GM20431 (cell line): ENCODE data around the gene ZNF763.
"Not testable (repeated sequence)": the region's sequence is repeated elsewhere in the genome, so short reads cannot be mapped to it uniquely, and the experiment has no call there.

Experiments
- in situ Hi-C: fragments of 300-500 bp; cut with MseI, MboI; formaldehyde crosslinking; loops from one replicate; pipeline ENCODE4 v1.15.0; 2020; ENCODE audit warnings: low sequenced_read_pairs; ENCODE audit not compliant: unreplicated experiment

ZNF763 gene

DNA sequence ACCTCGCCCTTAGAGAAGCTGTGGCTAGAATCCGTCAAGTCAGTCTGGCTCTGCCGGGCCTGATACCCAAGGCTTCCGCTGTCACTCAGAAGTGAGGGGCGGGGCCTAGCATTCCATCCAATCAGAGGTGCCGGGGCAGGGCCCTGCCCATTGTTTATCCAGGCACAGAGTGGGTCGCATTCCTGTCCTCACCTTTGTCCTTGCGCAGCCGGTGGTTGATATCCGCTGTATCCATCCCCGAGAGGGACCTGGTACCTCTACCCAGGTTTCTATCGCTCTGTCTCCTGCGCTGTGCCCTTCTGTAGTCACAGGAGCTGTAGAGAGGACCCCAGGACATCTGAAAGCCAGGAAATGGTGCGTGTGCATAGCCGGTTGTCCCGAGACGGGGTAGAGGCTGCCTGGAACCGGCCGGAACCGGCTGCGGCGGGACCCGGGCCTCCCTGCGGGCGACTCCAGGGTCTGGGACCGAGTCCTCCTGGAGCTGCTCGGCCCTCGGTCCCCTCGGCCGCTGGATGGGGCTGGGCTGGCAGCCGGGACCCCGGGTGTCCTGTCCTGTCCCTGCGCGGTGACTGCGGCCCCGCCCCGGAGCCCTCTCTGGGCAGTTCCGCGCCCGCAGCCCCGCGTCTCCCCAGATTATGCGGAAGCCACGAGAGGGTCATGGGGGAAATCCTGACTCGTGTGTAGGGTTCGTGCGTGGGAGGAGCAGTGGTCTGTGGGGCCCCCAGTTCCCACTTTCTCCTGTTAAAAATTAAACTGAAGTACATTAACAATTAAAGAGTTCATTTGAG lies at the start of gene ZNF763:
TSS of gene ZNF763 (plus strand) at position 183 of the 788 bp plus-strand sequence. CDS start at position 352, 169 bp downstream.
- in situ Hi-C loops = no loop called here

DNA sequence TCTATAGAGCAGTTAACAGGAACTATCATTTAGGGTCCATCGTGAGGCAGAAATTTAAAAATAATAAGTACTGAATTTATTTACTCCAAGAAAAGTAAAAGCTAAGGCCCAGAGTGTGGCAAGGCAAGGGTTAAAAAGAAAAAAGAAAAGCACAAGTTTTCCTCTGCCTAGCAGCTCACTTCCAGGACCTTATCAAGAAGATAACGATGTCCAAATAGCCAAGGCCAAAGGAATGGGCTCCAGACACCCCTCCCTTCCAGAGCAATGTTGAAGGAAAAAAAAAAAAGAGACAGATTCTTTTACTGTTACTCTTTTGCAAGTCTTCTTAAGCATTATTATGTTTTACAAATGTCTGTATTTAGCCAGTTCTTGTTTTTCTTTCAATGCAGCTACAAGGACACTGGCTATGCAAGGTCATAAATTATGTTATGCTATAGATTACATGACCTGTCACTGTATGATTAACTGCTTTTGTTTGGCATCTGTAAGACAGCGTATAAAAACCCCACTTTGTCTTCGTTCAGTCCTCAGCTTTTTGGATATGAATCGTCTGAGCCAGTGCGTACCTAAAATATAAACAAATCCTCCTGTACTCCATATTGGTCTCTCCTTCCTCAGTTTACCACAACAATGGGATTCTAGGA lies 42.9 kb upstream of the ZNF763 start:
- in situ Hi-C loops = loop anchor here (10.0 kb wide), 1 partner anchor 63 kb away; no protein-coding TSS in a partner anchor

DNA sequence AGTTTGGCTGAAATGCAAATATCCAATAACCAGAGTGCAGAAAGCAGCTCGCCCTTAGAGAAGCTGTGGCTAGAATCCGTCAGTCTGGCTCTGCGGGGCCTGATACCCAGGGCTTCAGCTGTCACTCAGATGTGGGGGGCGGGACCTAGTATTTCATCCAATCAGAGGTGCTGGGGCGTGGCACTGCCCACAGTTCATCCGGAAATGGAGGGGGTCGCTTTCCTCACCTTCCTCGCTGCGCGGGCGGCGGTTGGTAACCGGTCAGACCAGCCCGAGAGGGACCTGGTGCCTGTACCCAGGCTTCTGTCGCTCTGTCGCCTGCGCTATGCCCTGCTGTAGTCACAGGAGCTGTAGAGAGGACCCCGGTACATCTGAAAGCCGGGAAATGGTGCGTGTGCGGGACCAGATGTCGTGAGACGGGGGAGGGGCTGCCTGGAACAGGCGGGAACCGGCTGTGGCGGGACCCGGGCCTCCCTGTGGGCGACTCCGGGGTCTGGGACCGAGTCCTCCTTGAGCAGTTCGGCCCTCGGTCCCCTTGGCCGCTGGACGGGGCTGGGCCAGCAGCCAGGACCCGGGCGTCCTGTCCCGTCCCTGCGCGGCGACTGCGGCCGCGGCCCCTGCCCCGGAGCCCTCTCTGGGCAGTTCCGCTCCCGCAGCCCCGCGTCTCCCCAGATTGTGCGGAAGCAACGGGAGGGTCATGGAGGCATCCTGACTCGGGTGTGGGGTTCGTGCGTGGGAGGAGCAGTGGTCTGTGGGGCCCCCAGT lies 39.8 kb upstream of the ZNF763 start, which contains the start of gene ZNF700:
TSS of gene ZNF700 (plus strand) at position 222 of the 765 bp plus-strand sequence. CDS start at position 326, 104 bp downstream.
- in situ Hi-C loops = loop anchor here (10.0 kb wide), 1 partner anchor 60 kb away; no protein-coding TSS in a partner anchor

DNA sequence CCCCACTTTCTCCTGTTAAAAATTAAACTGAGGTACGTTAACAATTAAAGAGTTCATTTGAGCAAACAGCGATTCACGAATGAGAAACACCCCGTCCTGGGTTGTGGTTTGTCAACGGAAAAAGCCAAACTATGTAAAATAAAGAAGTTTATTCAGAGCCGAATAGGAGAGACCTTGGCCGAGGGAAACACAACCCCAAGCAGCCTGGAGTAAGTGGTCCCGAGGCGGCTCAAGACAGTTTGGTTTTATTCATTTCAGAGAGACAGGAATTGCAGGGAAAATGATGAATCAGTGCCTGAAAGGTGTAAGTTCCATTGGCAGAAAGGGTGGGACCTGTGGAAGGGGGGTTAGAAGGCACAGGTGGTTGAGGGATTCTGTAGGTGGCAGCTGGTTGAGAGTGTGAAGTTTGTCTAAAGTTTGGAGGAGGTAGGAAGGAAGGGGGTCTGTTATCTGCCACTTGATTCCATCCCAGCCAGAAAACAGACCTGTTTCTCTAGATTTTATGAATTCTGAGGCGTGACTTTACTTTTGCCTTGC lies 39.1 kb upstream of the ZNF763 start:
- in situ Hi-C loops = loop anchor here (10.0 kb wide), 1 partner anchor 59 kb away; no protein-coding TSS in a partner anchor

DNA sequence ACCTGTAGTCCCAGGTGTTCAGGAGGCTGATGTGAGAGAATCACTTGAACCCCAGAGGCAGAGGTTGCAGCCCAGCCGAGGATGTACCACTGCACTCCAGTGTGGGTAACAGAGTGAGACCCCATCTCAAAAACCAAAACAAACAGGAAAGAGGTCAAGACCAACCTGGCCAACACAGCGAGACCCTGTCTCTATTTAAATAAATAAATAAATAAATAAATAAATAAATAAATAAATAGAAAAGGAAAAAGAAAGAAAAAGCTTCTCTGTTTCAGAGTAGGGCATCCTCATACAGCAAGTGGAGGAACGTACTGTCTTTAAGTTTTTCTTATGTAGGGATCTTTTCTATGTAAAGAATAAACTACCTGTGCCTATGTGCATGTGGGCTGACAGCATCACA lies 37.6 kb upstream of the ZNF763 start:
- in situ Hi-C loops = loop anchor here (10.0 kb wide), 1 partner anchor 58 kb away; no protein-coding TSS in a partner anchor

DNA sequence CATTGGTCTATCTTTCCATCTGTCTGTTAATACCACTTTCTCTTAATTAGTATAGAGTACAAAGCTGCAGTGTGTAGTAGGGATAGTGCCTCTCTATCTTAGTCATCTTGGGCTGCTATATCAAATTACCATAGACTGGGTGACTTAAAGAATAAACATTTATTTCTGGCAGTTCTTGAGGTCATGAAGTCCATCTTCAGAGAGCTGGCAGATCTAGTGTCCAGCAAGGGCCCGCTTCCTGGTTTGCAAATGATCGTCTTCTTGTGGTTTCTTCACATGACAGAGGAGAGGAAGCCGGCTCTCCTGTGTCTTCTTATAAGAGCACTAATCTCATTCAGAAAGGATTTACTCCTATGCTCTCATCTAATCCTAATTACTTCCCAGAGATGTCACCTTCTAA lies 33.8 kb upstream of the ZNF763 start:
- in situ Hi-C loops = no loop called here

DNA sequence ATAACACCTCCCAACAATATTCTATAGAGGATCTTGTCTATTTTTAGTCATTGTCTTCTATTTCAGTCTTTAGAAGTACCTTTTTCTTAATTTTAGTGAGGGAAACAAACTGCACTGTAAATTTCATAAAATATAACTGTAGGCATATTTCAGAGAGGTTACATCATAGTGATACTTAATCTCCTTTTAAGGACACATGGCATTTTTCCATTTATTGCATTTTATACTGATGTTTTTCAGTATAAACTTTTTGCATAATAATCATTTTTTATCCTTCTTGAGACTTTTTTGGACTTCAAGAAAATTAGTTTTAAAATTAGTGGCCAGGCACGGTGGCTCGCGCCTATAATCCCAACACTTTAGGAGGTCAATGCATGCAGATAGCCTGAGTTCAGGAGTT lies 33.3 kb upstream of the ZNF763 start:
- in situ Hi-C loops = no loop called here

DNA sequence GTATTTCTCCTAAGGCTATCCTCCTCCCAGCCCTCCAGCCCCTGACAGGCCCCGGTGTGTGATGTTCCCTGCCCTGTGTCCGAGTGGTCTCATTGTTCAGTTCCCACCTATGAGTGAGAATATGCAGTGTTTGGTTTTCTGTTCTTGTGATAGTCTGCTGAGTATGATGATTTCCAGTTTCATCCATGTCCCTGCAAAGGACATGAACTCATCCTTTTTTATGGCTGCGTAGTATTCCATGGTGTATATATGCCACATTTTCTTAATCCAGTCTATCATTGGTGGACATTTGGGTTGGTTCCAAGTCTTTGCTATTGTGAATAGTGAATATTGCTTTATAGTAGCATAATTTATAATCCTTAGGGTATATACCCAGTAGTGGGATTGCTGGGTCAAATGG lies 29.0 kb upstream of the ZNF763 start:
- in situ Hi-C loops = not testable (repeated sequence)

DNA sequence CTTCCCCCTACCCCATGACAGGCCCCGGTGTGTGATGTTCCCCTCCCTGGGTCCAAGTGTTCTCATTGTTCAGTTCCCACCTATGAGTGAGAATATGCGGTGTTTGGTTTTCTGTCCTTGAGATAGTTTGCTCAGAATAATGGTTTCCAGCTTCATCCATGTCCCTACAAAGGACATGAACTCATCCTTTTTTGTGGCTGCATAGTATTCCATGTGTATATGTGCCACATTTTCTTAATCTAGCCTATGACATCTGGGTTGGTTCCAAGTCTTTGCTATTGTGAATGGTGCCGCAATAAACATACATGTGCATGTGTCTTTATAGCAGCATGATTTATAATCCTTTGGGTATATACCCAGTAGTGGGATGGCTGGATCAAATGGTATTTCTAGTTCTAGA lies 26.5 kb upstream of the ZNF763 start:
- in situ Hi-C loops = not testable (repeated sequence)

DNA sequence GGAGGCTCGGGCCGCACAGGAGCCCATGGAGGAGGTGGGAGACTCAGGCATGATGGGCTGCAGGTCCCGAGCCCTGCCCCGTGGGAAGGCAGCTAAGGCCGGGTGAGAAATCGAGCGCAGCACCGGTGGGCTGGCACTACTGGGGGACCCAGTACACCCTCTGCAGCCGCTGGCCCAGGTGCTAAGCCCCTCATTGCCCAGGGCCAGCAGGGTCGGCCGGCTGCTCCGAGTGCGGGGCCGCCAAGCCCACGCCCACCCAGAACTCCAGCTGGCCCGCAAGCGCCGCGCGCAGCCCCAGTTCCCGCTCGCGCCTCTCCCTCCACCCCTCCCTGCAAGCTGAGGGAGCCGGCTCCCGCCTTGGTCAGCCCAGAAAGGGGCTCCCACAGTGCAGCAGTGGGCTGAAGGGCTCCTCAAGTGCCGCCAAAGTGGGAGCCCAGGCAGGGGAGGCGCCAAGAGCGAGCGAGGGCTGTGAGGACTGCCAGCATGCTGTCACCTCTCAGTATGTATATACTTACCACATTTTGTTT lies 23.4 kb upstream of the ZNF763 start:
- in situ Hi-C loops = not testable (repeated sequence)

DNA sequence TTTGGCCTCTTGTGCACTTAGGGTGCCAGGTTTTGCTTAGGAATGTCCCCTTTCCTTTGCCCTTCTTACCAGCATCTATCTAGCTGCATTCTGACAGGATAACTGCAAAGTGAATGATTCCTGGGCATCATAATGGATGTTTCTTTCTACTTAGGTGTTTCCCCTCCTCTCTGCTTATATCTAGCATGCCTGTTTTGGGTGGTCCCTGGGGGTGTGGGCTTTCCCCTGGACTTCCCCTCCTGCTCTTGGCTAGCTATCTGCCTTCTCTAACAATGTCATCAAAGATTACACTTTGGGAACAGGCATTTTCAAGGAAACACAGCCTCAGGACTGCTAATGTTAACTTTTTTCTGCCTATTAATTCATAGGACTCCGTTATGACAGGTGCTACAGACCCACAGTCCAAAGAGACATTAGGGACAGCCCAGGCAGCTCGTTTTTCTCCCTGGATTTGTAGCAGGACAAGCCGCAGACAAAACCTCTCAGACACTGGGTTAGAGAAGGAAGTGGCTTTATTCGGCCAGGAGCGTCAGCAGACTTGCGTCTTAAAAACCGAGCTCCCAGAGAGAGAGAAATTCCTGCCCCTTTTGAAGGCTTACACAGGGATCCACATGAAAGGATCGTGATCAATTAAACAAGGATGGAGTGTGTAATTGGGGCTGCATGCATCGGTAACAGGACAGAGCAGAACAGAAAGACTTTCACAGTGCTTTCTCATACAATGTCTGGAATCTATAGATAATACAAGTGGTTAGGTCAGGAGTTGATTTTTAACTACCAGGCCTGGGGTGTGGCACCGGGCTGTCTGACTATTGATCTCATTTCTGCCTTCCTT lies 22.6 kb upstream of the ZNF763 start:
- in situ Hi-C loops = no loop called here

DNA sequence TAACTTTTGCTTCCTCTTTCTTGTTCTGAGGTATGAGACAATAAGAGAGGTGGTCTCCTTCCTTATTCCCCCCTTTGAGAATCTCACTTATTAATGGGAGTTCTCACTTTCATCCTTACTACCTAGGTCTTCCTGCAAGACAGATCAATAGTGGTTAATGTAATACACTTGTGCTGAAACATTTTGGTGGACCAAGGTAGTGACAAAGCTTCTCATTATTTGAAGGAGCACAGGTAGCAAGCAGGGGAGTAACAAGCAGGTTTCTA lies 22.1 kb upstream of the ZNF763 start:
- in situ Hi-C loops = no loop called here

DNA sequence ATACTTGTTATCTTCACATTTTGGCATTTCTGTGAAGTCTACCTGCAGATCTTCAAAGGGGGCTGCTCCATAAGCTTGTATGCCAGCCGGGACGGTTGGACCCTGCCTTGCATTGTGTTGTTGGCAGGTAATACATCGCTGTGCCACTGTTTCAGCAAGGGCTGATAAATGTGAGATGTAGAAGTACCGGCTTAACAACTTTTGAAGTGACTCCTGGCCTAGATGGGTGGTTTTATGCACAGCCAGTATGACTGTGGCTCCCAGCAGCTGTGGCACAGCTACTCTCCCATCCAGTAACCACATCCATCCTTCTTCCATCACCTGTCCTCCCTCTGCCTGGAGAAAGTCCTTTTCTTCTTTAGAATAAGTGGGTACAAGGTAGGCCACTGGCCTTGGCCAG lies 20.2 kb upstream of the ZNF763 start:
- in situ Hi-C loops = no loop called here

DNA sequence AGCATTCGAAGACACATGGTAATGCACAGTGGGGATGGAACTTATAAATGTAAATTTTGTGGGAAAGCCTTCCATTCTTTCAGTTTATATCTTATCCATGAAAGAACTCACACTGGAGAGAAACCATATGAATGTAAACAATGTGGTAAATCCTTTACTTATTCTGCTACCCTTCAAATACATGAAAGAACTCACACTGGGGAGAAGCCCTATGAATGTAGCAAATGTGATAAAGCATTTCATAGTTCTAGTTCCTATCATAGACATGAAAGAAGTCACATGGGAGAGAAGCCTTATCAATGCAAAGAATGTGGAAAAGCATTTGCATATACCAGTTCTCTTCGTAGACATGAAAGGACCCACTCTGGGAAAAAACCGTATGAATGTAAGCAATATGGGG lies 16.2 kb upstream of the ZNF763 start:
- in situ Hi-C loops = no loop called here

DNA sequence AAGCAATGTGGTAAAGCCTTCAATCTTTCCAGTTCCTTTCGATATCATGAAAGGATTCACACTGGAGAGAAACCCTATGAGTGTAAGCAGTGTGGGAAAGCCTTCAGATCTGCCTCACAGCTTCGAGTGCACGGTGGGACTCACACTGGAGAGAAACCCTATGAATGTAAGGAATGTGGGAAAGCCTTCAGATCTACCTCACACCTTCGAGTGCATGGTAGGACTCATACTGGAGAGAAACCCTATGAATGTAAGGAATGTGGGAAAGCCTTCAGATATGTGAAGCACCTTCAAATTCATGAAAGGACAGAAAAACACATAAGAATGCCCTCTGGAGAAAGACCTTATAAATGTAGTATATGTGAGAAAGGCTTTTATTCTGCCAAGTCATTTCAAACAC lies 15.6 kb upstream of the ZNF763 start:
- in situ Hi-C loops = no loop called here

DNA sequence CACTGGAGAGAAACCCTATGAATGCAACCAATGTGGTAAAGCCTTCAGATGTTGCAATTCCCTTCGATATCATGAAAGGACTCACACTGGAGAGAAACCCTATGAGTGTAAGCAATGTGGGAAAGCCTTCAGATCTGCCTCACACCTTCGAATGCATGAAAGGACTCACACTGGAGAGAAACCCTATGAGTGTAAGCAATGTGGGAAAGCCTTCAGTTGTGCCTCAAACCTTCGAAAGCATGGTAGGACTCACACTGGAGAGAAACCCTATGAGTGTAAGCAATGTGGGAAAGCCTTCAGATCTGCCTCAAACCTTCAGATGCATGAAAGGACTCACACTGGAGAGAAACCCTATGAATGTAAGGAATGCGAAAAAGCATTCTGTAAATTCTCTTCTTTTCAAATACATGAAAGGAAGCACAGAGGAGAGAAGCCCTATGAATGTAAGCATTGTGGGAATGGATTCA lies 15.2 kb upstream of the ZNF763 start:
- in situ Hi-C loops = not testable (repeated sequence)

DNA sequence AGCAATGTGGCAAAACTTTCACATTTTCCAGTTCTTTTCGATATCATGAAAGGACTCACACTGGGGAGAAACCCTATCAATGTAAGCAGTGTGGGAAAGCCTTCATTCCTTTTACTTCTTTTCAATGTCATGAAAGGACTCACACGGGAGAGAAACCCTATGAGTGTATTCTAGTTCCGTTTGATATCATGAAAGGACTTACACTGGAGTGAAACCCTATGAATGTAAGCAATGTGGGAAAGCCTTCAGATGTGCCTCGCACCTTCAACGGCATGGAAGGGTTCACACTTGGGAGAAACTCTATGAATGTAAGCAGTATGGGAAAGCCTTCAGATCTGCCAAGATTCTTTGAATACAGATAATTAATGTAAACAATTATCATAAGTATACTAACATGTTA lies 14.5 kb upstream of the ZNF763 start:
- in situ Hi-C loops = no loop called here

DNA sequence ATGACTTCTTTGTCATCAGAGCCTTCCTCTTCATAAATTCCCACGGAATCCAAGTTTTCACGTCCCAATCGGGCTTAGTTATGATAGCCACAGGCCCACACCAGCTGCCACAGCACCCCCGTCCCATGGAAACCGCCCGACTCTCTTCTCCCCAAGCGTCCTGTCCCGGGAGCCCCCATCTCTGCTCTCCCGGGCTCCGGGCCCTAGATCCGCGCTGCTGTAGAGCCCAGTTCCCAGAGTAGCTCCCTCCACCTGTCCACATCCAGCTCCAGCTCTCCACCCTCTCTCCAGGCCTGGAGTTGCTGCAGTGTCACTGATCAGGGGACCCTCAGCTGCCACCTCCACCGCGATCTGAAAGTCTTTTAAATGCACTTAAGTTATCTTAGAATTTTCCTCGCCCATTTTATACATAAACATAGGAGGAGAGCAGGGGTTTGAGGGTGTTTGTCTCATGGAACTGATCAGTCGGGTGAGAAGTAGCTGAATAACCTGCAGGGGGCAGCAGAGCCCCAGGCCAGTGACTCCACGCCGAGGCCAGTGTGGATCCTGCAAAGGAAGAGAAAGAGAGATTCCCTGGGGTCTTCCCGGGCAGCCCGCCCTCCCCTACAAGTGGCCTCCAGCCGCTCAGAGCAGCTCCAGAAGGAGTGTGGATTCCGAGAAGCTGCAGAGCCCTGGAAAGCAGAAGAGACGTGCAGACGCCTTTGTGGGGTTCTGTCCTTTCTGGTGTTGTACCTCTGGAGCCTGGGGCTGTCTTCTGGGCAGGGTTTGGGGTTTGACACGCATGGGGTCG lies 1.1 kb upstream of the ZNF763 start:
- in situ Hi-C loops = no loop called here

DNA sequence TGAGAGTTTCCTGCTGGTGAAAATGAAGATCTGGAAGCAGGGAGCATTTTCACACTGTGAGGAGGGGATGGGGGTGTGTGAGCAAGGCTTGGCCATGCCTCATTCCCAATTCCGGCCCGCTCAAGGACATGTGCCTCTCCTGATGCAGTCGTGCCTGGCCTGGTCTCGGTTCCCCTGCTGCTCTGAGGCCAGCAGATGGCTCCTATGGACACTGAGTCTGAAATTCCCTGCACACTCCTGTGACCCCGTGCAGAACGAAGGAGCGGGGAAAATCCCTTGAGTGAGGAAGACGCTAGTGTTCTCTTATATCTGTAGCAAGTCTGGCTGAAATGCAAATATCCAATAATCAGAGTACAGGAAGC lies 363 bp upstream of the ZNF763 start:
- in situ Hi-C loops = no loop called here
